K562 (cell line): ENCODE data around the gene CLP1.

ENCODE experiments used
- MAFG ChIP-seq: fragments of 450-650 bp; conservative IDR thresholded peaks from 2 replicates; pipeline ENCODE4 v1.6.1; 2016; ENCODE audit warnings: missing genetic modification characterization, missing compliant biosample characterization
- NRF1 ChIP-seq, 2 experiments: fragments of 450-650 bp; IDR thresholded peaks in 1 of 2; conservative IDR thresholded peaks in 1 of 2; 2 replicates each; pipeline ENCODE4 v1.6.1; 2014; ENCODE audit warnings: mild to moderate bottlenecking in 2 of 2
- POLR2A ChIP-seq: fragments of 450-650 bp; conservative IDR thresholded peaks from 2 replicates; pipeline ENCODE4 v1.6.1; 2016
- POLR2AphosphoS5 ChIP-seq: IDR thresholded peaks from 2 replicates; pipeline ENCODE4 v1.6.1; 2011; ENCODE audit warnings: mild to moderate bottlenecking, low read depth, low read length, moderate library complexity; ENCODE audit not compliant: control insufficient read depth, insufficient read depth
- SMC3 ChIP-seq: conservative IDR thresholded peaks from 2 replicates; pipeline ENCODE4 v1.6.1; 2011; ENCODE audit warnings: low read depth, low read length, improper control_type of control experiment; ENCODE audit not compliant: insufficient read depth
- TAF1 ChIP-seq: IDR thresholded peaks from 2 replicates; pipeline ENCODE4 v1.6.1; 2011; ENCODE audit warnings: mild to moderate bottlenecking, low read length, moderate library complexity; ENCODE audit not compliant: insufficient read depth, control insufficient read depth, severe bottlenecking; ENCODE audit errors: extremely low read depth
- ZFP36 ChIP-seq: fragments of 150-350 bp; IDR thresholded peaks from 2 replicates; pipeline ENCODE4 v1.6.1; 2018; ENCODE audit warnings: low read length, low read depth; ENCODE audit not compliant: partially characterized antibody
- ZNF408 ChIP-seq: fragments of 250-450 bp; sonication (Bioruptor Pico); IDR thresholded peaks from 2 replicates; pipeline ENCODE4 v1.4.0; 2020; ENCODE audit warnings: low read depth, mild to moderate bottlenecking, moderate library complexity
- ZNF785 ChIP-seq: fragments of 250-450 bp; sonication (Bioruptor Pico); IDR thresholded peaks from 2 replicates; pipeline ENCODE4 v1.4.0; 2020; ENCODE audit warnings: mild to moderate bottlenecking
- TF ChIP-seq, protein P1 (sequence below): fragments of 250-450 bp; sonication (Bioruptor Pico); IDR thresholded peaks from 2 replicates; pipeline ENCODE4 v1.4.0; 2020

DNA sequence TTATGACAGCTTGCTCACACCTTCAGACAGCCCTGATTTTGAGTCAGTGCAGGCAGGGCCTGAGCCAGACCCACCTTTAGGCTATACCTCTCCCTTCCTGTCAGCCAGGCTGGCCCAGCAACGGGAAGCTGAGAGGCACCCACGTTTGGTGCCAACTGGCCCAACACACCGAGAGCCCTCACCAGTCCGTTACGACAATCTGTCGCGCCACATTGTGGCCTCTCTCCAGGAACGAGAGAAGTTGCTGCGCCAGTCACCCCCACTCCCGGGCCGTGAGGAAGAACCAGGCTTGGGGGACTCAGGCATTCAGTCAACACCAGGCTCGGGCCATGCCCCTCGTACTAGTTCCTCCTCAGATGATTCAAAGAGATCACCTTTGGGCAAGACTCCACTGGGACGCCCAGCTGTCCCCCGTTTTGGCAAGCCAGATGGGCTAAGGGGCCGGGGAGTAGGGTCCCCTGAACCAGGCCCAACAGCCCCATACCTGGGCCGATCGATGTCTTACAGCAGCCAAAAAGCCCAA, 41.3 kb downstream of the CLP1 start:
- TF ChIP-seq POLR2A (no peak), ZFP36 (no peak), ZNF785 (CRISPR knock-in tag) (no peak), NRF1 (conservative IDR thresholded peaks at IDR 0.05 in 1 of 2, IDR thresholded peaks at IDR 0.05 in 1 of 2) (no peak), TAF1 (no peak), POLR2AphosphoS5 (no peak), MAFG (tag) (no peak), SMC3 (no peak), ZNF408 (no peak)
- TF ChIP-seq, protein P1, sequence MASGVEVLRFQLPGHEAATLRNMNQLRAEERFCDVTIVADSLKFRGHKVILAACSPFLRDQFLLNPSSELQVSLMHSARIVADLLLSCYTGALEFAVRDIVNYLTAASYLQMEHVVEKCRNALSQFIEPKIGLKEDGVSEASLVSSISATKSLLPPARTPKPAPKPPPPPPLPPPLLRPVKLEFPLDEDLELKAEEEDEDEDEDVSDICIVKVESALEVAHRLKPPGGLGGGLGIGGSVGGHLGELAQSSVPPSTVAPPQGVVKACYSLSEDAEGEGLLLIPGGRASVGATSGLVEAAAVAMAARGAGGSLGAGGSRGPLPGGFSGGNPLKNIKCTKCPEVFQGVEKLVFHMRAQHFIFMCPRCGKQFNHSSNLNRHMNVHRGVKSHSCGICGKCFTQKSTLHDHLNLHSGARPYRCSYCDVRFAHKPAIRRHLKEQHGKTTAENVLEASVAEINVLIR (CRISPR knock-in tag) = no peak
